Cortex of kidney (tissue), 1 donor: Measurements from ENCODE around the gene SASH1.
"Not testable (repeated sequence)": the region's sequence is repeated elsewhere in the genome, so short reads cannot be mapped to it uniquely, and the experiment has no call there.

ENCODE experiments used
- DNase-seq: peaks from one replicate; lab custom pipeline; 2025; lab: John Stamatoyannopoulos, UW

The SASH1 gene

GRCh38 chr6:148328876-148329555 is 13.6 kb upstream of the SASH1 start:
- no peak for DNase-seq

- DNase-seq = no peak
Measured at GRCh38 chr6:148329596-148330381, 12.8 kb upstream of the SASH1 start.

GRCh38 chr6:148332088-148332487 is 10.6 kb upstream of the SASH1 start:
- no peak for DNase-seq

- no peak for DNase-seq
Measured at GRCh38 chr6:148336901-148337300, 5.7 kb upstream of the SASH1 start.

GRCh38 chr6:148339766-148340165 is 2.9 kb upstream of the SASH1 start:
- no peak for DNase-seq

GRCh38 chr6:148340586-148341297 is 1.9 kb upstream of the SASH1 start:
- no peak for DNase-seq

- no peak for DNase-seq
Measured at GRCh38 chr6:148342100-148342349, 613 bp upstream of the SASH1 start.

GRCh38 chr6:148343047-148343782 is 577 bp downstream of the SASH1 start:
- peak; percentile 75 for DNase-seq

GRCh38 chr6:148345176-148345575 is 2.5 kb downstream of the SASH1 start:
- no peak for DNase-seq

- no peak for DNase-seq
Measured at GRCh38 chr6:148345578-148345977, 2.9 kb downstream of the SASH1 start.

GRCh38 chr6:148346681-148347440 is 4.2 kb downstream of the SASH1 start:
- DNase-seq = no peak

GRCh38 chr6:148347441-148348054 is 4.9 kb downstream of the SASH1 start:
- DNase-seq = no peak

- no peak for DNase-seq
Measured at GRCh38 chr6:148348335-148348734, 5.7 kb downstream of the SASH1 start.

- no peak for DNase-seq
Measured at GRCh38 chr6:148348778-148349177, 6.1 kb downstream of the SASH1 start.

- no peak for DNase-seq
Measured at GRCh38 chr6:148349466-148349865, 6.8 kb downstream of the SASH1 start.

GRCh38 chr6:148351309-148351708 is 8.7 kb downstream of the SASH1 start:
- no peak for DNase-seq

- not testable (repeated sequence) for DNase-seq
Measured at GRCh38 chr6:148352421-148352820, 9.8 kb downstream of the SASH1 start.

GRCh38 chr6:148358196-148358785 is 15.7 kb downstream of the SASH1 start:
- DNase-seq = no peak

GRCh38 chr6:148359228-148359627 is 16.6 kb downstream of the SASH1 start:
- no peak for DNase-seq

- DNase-seq = no peak
Measured at GRCh38 chr6:148364056-148364824, 21.6 kb downstream of the SASH1 start.
